IMR-90 (cell line): ENCODE measurements around the gene CD44. TPM values are rescaled to one million over a fixed set of nuclear protein-coding genes. Genes with fewer than 3 reads are reported as not detected.

Experiments
- ATAC-seq: fragments of 200-7000 bp; cut with Tn5 transposase; 2 replicates; pipeline ENCODE4 v1.9.1; 2020; ENCODE audit warnings: low read depth, mild to moderate bottlenecking, moderate library complexity
- BruUV-seq: library from RNA; stranded (reverse); fragments of 400-500 nt; replicated peaks from 2 replicates; lab custom pipeline; 2021; lab: Mats Ljungman, UMichigan
- CTCF ChIA-PET: fragments of 300-600 bp; formaldehyde crosslinking; extraction: SDS; loops from one replicate; lab custom pipeline; 2021; ENCODE audit warnings: antibody characterized with exemption; lab: Yijun Ruan, JAX
- POLR2A ChIA-PET: fragments of 300-600 bp; sonication (Branson Sonifier 250); formaldehyde crosslinking; loops from one replicate; lab custom pipeline; 2022; ENCODE audit warnings: antibody characterized with exemption; ENCODE audit not compliant: unreplicated experiment; lab: Charles Lee
- DNase-seq: peaks from one replicate; pipeline ENCODE4 v3.0.0; 2013
- H2AFZ ChIP-seq: replicated peaks from 2 replicates; pipeline ENCODE3; 2013; ENCODE audit warnings: low read length, mild to moderate bottlenecking; ENCODE audit not compliant: poor library complexity
- H2AK5ac ChIP-seq: 2 replicates; pipeline ENCODE4 v1.6.1; 2013; ENCODE audit warnings: low read depth, low read length, inconsistent platforms
- H2AK9ac ChIP-seq: replicated peaks from 2 replicates; pipeline ENCODE3; 2013; ENCODE audit warnings: mild to moderate bottlenecking, low read depth, low read length, moderate library complexity; ENCODE audit not compliant: poor library complexity
- H2BK120ac ChIP-seq: 2 replicates; pipeline ENCODE4 v1.6.1; 2013; ENCODE audit warnings: low read depth, low read length, inconsistent platforms
- H2BK15ac ChIP-seq: 3 replicates; pipeline ENCODE4 v1.6.1; 2013; ENCODE audit warnings: low read depth, low read length, inconsistent platforms
- H2BK20ac ChIP-seq: 2 replicates; pipeline ENCODE4 v1.6.1; 2013; ENCODE audit warnings: low read depth, mild to moderate bottlenecking, inconsistent platforms, low read length, moderate library complexity
- H2BK5ac ChIP-seq: 2 replicates; pipeline ENCODE4 v1.6.1; 2013; ENCODE audit warnings: mild to moderate bottlenecking, low read depth, low read length, inconsistent platforms; ENCODE audit not compliant: poor library complexity, severe bottlenecking
- H3K14ac ChIP-seq: replicated peaks from 2 replicates; pipeline ENCODE4 v1.6.1; 2013; ENCODE audit warnings: low read depth, low read length, inconsistent platforms
- H3K18ac ChIP-seq: 2 replicates; pipeline ENCODE4 v1.6.1; 2013; ENCODE audit warnings: low read depth, low read length, control low read depth
- H3K23ac ChIP-seq: 2 replicates; pipeline ENCODE4 v1.6.1; 2013; ENCODE audit warnings: low read depth, low read length, inconsistent platforms
- H3K27ac ChIP-seq: 2 replicates; pipeline ENCODE4 v1.5.1; 2013; ENCODE audit warnings: mild to moderate bottlenecking, control low read depth, low read length; ENCODE audit not compliant: insufficient read depth
- H3K27me3 ChIP-seq: 2 replicates; pipeline ENCODE4 v1.6.1; 2013; ENCODE audit warnings: low read length; ENCODE audit not compliant: control insufficient read depth, insufficient read depth
- H3K36me3 ChIP-seq: 2 replicates; pipeline ENCODE4 v1.6.1; 2013; ENCODE audit warnings: low read length, mixed read lengths; ENCODE audit not compliant: control insufficient read depth, insufficient read depth
- H3K4ac ChIP-seq: 2 replicates; pipeline ENCODE4 v1.6.1; 2013; ENCODE audit warnings: low read depth, low read length, inconsistent platforms
- H3K4me1 ChIP-seq: 2 replicates; pipeline ENCODE4 v1.6.1; 2013; ENCODE audit warnings: low read length, mixed read lengths; ENCODE audit not compliant: control insufficient read depth, insufficient read depth
- H3K4me2 ChIP-seq: 2 replicates; pipeline ENCODE4 v1.6.1; 2013; ENCODE audit warnings: low read depth, mild to moderate bottlenecking, control low read depth, low read length, moderate library complexity
- H3K4me3 ChIP-seq: 2 replicates; pipeline ENCODE4 v1.5.1; 2013; ENCODE audit warnings: low read depth, mild to moderate bottlenecking, control low read depth, low read length, moderate library complexity; ENCODE audit not compliant: insufficient read depth
- H3K56ac ChIP-seq: 2 replicates; pipeline ENCODE4 v1.6.1; 2013; ENCODE audit warnings: low read length, inconsistent platforms; ENCODE audit not compliant: insufficient read depth; ENCODE audit errors: extremely low read depth
- H3K79me1 ChIP-seq, 2 experiments: 2 replicates each; pipeline ENCODE4 v1.6.1; 2013; ENCODE audit warnings: low read length in 2 of 2, inconsistent platforms in 1 of 2, low read depth in 1 of 2
- H3K9ac ChIP-seq: 2 replicates; pipeline ENCODE4 v1.6.1; 2013; ENCODE audit warnings: low read depth, low read length, control low read depth
- H3K9me1 ChIP-seq: 2 replicates; pipeline ENCODE4 v1.6.1; 2013; ENCODE audit warnings: low read length, inconsistent platforms; ENCODE audit not compliant: insufficient read depth
- H3K9me3 ChIP-seq: 2 replicates; pipeline ENCODE4 v1.6.1; 2013; ENCODE audit warnings: low read length; ENCODE audit not compliant: control insufficient read depth, insufficient read depth
- H4K20me1 ChIP-seq: 2 replicates; pipeline ENCODE4 v1.6.1; 2013; ENCODE audit warnings: low read length, inconsistent platforms; ENCODE audit not compliant: insufficient read depth
- H4K5ac ChIP-seq: 2 replicates; pipeline ENCODE4 v1.6.1; 2013; ENCODE audit warnings: mild to moderate bottlenecking, low read depth, low read length, control low read depth
- H4K8ac ChIP-seq, 2 experiments: 2 replicates each; pipeline ENCODE4 v1.6.1; 2013; ENCODE audit warnings: low read depth in 2 of 2, low read length in 2 of 2, control low read depth in 1 of 2, inconsistent platforms in 1 of 2
- H4K91ac ChIP-seq: 2 replicates; pipeline ENCODE4 v1.6.1; 2013; ENCODE audit warnings: low read depth, low read length, inconsistent platforms; ENCODE audit not compliant: insufficient read depth
- BHLHE40 ChIP-seq: fragments of 150-350 bp; IDR thresholded peaks from 2 replicates; pipeline ENCODE4 v1.6.1; 2016; ENCODE audit warnings: mild to moderate bottlenecking, low read depth, low read length
- CEBPB ChIP-seq: IDR thresholded peaks from 2 replicates; pipeline ENCODE4 v1.6.1; 2012; ENCODE audit warnings: low read depth, low read length, improper control_type of control experiment
- FOS ChIP-seq: fragments of 150-350 bp; IDR thresholded peaks from 2 replicates; pipeline ENCODE4 v1.6.1; 2016; ENCODE audit warnings: low read depth, low read length
- MAFK ChIP-seq: IDR thresholded peaks from 2 replicates; pipeline ENCODE4 v1.6.1; 2012; ENCODE audit warnings: low read depth, low read length, improper control_type of control experiment
- MAZ ChIP-seq: IDR thresholded peaks from 2 replicates; pipeline ENCODE4 v1.6.1; 2012; ENCODE audit warnings: low read depth, mild to moderate bottlenecking, low read length, improper control_type of control experiment, moderate library complexity, borderline replicate concordance
- MXI1 ChIP-seq: IDR thresholded peaks from 2 replicates; pipeline ENCODE4 v1.6.1; 2012; ENCODE audit warnings: low read depth, mild to moderate bottlenecking, low read length, moderate library complexity, borderline replicate concordance
- NFE2L2 ChIP-seq: fragments of 150-350 bp; IDR thresholded peaks from 2 replicates; pipeline ENCODE4 v1.6.1; 2016; ENCODE audit warnings: low read depth, mild to moderate bottlenecking, low read length
- POLR2A ChIP-seq: IDR thresholded peaks from 2 replicates; pipeline ENCODE4 v1.6.1; 2012; ENCODE audit warnings: mild to moderate bottlenecking, low read depth, low read length
- RAD21 ChIP-seq: IDR thresholded peaks from 2 replicates; pipeline ENCODE4 v1.6.1; 2012; ENCODE audit warnings: low read length, improper control_type of control experiment
- RCOR1 ChIP-seq: IDR thresholded peaks from 2 replicates; pipeline ENCODE4 v1.6.1; 2012; ENCODE audit warnings: mild to moderate bottlenecking, low read length, improper control_type of control experiment; ENCODE audit not compliant: insufficient replicate concordance
- RFX5 ChIP-seq: IDR thresholded peaks from 2 replicates; pipeline ENCODE4 v1.8.0; 2012; ENCODE audit warnings: low read depth, mild to moderate bottlenecking, low read length, moderate library complexity
- SMC3 ChIP-seq: fragments of 150-350 bp; IDR thresholded peaks from 2 replicates; pipeline ENCODE4 v1.6.1; 2016; ENCODE audit warnings: low read depth, mild to moderate bottlenecking, antibody characterized with exemption, low read length, moderate library complexity
- WGBS, 2 experiments: methylation state at CpG; one replicate each; pipeline versions ENCODE4 v1.1.5 to v1.1.7; 2013; ENCODE audit warnings: missing lambda C conversion rate in 2 of 2; ENCODE audit not compliant: insufficient read length in 1 of 2; ENCODE audit errors: extremely low coverage in 2 of 2; 5-methylcytosine and 5-hydroxymethylcytosine counted together
- dilution Hi-C: fragments of 300-500 bp; cut with HindIII; formaldehyde crosslinking; loops from one replicate; pipeline ENCODE4 v1.14.3; 2018; ENCODE audit warnings: low sequenced_read_pairs; ENCODE audit not compliant: unreplicated experiment
- in situ Hi-C: fragments of 300-500 bp; cut with MboI; formaldehyde crosslinking; loops from 3 replicates; pipeline ENCODE4 v1.14.3; 2019; ENCODE audit warnings: low sequenced_read_pairs, inconsistent platforms, mixed read lengths
- intact Hi-C: fragments of 100-400 bp; cut with micrococcal nuclease; formaldehyde crosslinking; loops from 2 replicates; pipeline ENCODE4 v1.10.0; 2022
- polyA plus RNA-seq, 3 experiments: library from polyadenylated mRNA; depleted of rRNA; stranded (reverse); fragments of >200 nt; gene quantifications; 2 replicates each; pipeline ENCODE4 v1.2.3, GENCODE V29; 2012; ENCODE audit warnings: low replicate concordance in 1 of 3
- total RNA-seq: library from RNA; depleted of rRNA; stranded (reverse); fragments of >200 nt; gene quantifications from 2 replicates; pipeline ENCODE4 v1.2.3, GENCODE V29; 2012
- TF ChIP-seq, protein P1 (sequence below): conservative IDR thresholded peaks from 2 replicates; pipeline ENCODE4 v1.5.1; 2012; ENCODE audit warnings: mild to moderate bottlenecking, low read depth, low read length, improper control_type of control experiment
- TF ChIP-seq, protein P2 (sequence below): fragments of 150-350 bp; IDR thresholded peaks from 2 replicates; pipeline ENCODE4 v1.6.1; 2017; ENCODE audit warnings: mild to moderate bottlenecking, antibody characterized with exemption, low read length, low read depth

The CD44 gene
- total and polyA plus RNA-seq, 2 of the 4 experiments (the other 2 are of a cell fraction), result 357 to 947 TPM

DNA sequence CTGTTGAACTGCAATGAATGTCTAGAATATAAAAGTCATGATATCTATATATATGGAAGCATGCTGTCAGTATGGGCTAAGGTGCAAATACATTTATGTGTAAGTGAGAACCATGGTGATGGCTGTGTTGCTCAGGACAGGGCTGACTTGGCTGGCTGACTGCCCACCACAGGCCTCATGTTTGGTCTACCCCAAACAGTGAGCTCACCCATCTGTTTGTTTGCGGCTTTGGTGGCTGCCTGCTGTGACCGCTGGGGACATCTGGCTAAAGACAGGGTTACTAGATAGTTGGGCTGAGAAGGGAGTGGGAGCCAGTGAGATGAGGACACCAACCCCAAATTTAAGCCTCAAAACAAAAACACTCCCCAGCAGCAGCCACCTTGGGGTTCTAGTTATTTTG is 6.3 kb downstream of the CD44 start:
- peak overlapping the region; percentile 25 for H3K18ac ChIP-seq
- H4K8ac ChIP-seq, result peak overlapping the region; percentile 19 to 37
- H3K4me1 ChIP-seq, result peaks cover 33% of the 10 kb centered on the region
- CTCF ChIA-PET, result no interaction called here
- no peak overlapping the region for H3K9ac ChIP-seq
- H3K4me3 ChIP-seq, result no peak overlapping the region
- H4K91ac ChIP-seq, result peak overlapping the region; percentile 54
- ATAC-seq (peak; percentile 1; the same call in 1 of the 2 replicates), DNase-seq (peak; percentile 60)
- peaks cover 4% of the 10 kb centered on the region; the same call in 1 of the 2 replicates for H3K9me3 ChIP-seq
- H3K36me3 ChIP-seq, result peaks cover 53% of the 10 kb centered on the region
- peak overlapping the region; percentile 76 for H4K5ac ChIP-seq
- peak overlapping the region; percentile 64 for H2BK20ac ChIP-seq
- H2AK9ac ChIP-seq, result peak overlapping the region; percentile 47
- peaks cover 42% of the 10 kb centered on the region for H3K9me1 ChIP-seq
- in situ Hi-C loops, result no loop called here
- peak overlapping the region; percentile 75 for H3K4me2 ChIP-seq
- H2BK15ac ChIP-seq, result peak overlapping the region; percentile 35; the same call in 2 of the 3 replicates
- peak overlapping the region; percentile 95 for H2BK5ac ChIP-seq
- POLR2A ChIA-PET, result interaction anchor here (0.7 to 1.5 kb wide), 3 partner anchors 43 to 219 kb away, joined by 3 to 4 read pairs (median 3); no protein-coding TSS in a partner anchor
- no peaks in the 10 kb centered on the region for H3K27me3 ChIP-seq
- dilution Hi-C loops, result no loop called here
- TF ChIP-seq, protein P1, sequence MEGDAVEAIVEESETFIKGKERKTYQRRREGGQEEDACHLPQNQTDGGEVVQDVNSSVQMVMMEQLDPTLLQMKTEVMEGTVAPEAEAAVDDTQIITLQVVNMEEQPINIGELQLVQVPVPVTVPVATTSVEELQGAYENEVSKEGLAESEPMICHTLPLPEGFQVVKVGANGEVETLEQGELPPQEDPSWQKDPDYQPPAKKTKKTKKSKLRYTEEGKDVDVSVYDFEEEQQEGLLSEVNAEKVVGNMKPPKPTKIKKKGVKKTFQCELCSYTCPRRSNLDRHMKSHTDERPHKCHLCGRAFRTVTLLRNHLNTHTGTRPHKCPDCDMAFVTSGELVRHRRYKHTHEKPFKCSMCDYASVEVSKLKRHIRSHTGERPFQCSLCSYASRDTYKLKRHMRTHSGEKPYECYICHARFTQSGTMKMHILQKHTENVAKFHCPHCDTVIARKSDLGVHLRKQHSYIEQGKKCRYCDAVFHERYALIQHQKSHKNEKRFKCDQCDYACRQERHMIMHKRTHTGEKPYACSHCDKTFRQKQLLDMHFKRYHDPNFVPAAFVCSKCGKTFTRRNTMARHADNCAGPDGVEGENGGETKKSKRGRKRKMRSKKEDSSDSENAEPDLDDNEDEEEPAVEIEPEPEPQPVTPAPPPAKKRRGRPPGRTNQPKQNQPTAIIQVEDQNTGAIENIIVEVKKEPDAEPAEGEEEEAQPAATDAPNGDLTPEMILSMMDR, result no peak
- no peak for TF ChIP-seq POLR2A
- no peak for TF ChIP-seq RFX5
- TF ChIP-seq MAZ, result no peak
- no peak for TF ChIP-seq MAFK
- TF ChIP-seq SMC3, result no peak
- no peak for TF ChIP-seq RAD21
- TF ChIP-seq MXI1, result no peak
- no peak for TF ChIP-seq CEBPB
- TF ChIP-seq, protein P2, sequence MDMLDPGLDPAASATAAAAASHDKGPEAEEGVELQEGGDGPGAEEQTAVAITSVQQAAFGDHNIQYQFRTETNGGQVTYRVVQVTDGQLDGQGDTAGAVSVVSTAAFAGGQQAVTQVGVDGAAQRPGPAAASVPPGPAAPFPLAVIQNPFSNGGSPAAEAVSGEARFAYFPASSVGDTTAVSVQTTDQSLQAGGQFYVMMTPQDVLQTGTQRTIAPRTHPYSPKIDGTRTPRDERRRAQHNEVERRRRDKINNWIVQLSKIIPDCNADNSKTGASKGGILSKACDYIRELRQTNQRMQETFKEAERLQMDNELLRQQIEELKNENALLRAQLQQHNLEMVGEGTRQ, result no peak
- no peak for TF ChIP-seq FOS
- no peak for TF ChIP-seq NFE2L2
- no peak for TF ChIP-seq RCOR1
- no peak for TF ChIP-seq BHLHE40
- WGBS, 2 experiments, result no CpG with 5 or more reads among the region's 2 CpGs
- H2BK120ac ChIP-seq, result peak overlapping the region; percentile 78
- H4K20me1 ChIP-seq, result peaks cover 99% of the 10 kb centered on the region
- H3K79me1 ChIP-seq, result peaks cover 3 to 56% of the 10 kb centered on the region in 2 experiments; a peak in 3 of 4 replicates
- H3K27ac ChIP-seq, result peak overlapping the region; percentile 64
- peak overlapping the region; percentile 60 for H3K56ac ChIP-seq
- H2AK5ac ChIP-seq, result peak overlapping the region; percentile 64; the same call in 1 of the 2 replicates
- H3K4ac ChIP-seq, result peak overlapping the region; percentile 75
- H3K23ac ChIP-seq, result peak overlapping the region; percentile 79; the same call in 1 of the 2 replicates
- intact Hi-C loops, result loop anchor here (2.0 to 10.0 kb wide), 3 partner anchors 46 to 560 kb away; no protein-coding TSS in a partner anchor
- peak overlapping the region; percentile 77 for H3K14ac ChIP-seq
- BruUV-seq, result no TSS peak
- peak overlapping the region; percentile 37 for H2AFZ ChIP-seq
